ENCODE data around the gene HBG2. TPM values are rescaled to one million over a fixed set of nuclear protein-coding genes. Genes with fewer than 3 reads are reported as not detected.
A peak's percentile ranks its signal among the peaks of the same experiment; 100 is the strongest.

Gene HBG2
- total and polyA plus RNA-seq, 9 of the 15 experiments (the other 6 are each of a cell fraction or from before 2014, with no cell fraction given), result 1,626 to 58,619 (median 10,515) TPM

GRCh38 chr11:5298451-5298850, 43.9 kb upstream of the HBG2 start:
- Histone ChIP-seq H2AFZ (ENCODE audit: low read depth, low read length) (no peak overlapping the region), H3K9me3 (replicated peaks; ENCODE audit: control insufficient read depth, insufficient read depth, low read depth, low read length) (peaks cover 2% of the 10 kb centered on the region; the same call in 1 of the 2 replicates), H3K36me3 (ENCODE audit: control insufficient read depth, insufficient read depth, low read length) (peaks cover 64% of the 10 kb centered on the region), H4K20me1 (replicated peaks; ENCODE audit: control insufficient read depth, insufficient read depth, low read length) (no peaks in the 10 kb centered on the region), H3K27me3 (ENCODE audit: control insufficient read depth in 2 of 2, insufficient read depth in 2 of 2, low read length in 2 of 2) (no peaks in the 10 kb centered on the region), H3K4me1 (replicated peaks in 1 of 2; ENCODE audit: control insufficient read depth in 2 of 2, insufficient read depth in 2 of 2, low read length in 2 of 2) (peaks cover 13 to 16% of the 10 kb centered on the region in 2 experiments; a peak in 4 of 5 replicates), H3K4me3 (no peak overlapping the region), H3K27ac (ENCODE audit: extremely low read depth, low read depth, low read length) (no peak overlapping the region; the same call in 2 of the 3 replicates), H3K9me1 (ENCODE audit: control insufficient read depth, insufficient read depth, low read length) (no peaks in the 10 kb centered on the region), H3K4me2 (ENCODE audit: insufficient read depth, low read length) (no peak overlapping the region), H3K79me2 (ENCODE audit: control insufficient read depth, insufficient read depth, low read length) (peaks cover 20% of the 10 kb centered on the region), H3K9ac (ENCODE audit: insufficient read depth in 1 of 2, low read depth in 2 of 2, low read length in 2 of 2) (no peak overlapping the region)
- WGBS (ENCODE audit: insufficient coverage, low coverage, missing lambda C conversion rate), result 23% methylated on average over 1 of the region's 1 CpG
- no TSS peak for BruUV-seq (replicated peaks)
- DNase-seq (ENCODE audit: extremely low read depth in 1 of 4, low spot score in 3 of 4), result no peak
- no peak for FAIRE-seq
- ChIA-PET CTCF (ENCODE audit: low intra/inter-chr PET ratio) (interaction anchor here (0.7 kb wide), 1 partner anchor 93 kb away, joined by 3 read pairs; no protein-coding TSS in a partner anchor), POLR2A (interaction anchor here (0.7 to 1.8 kb wide), 7 partner anchors 9 to 207 kb away, joined by 3 to 8 read pairs (median 3); no protein-coding TSS in a partner anchor)
- intact Hi-C loops (cut with micrococcal nuclease) (no loop called here), in situ Hi-C loops (cut with MboI) (no loop called here)
- ATAC-seq, result peak; percentile 49
- TF ChIP-seq KAT8 (IDR thresholded peaks at IDR 0.05; ENCODE audit: low read depth) (no peak), ZNF316 (IDR thresholded peaks at IDR 0.05) (peak; percentile 36; the same call in 1 of the 2 replicates), SETDB1 (IDR thresholded peaks at IDR 0.05; ENCODE audit: low read length) (no peak)

GRCh38 chr11:5297721-5298323, 43.2 kb upstream of the HBG2 start:
- ATAC-seq, result peak; percentile 68
- in situ Hi-C loops (cut with MboI), result no loop called here
- 7% methylated on average over 4 of the region's 4 CpGs for WGBS (ENCODE audit: insufficient coverage, low coverage, missing lambda C conversion rate)
- TF ChIP-seq FOXM1 (IDR thresholded peaks at IDR 0.05; ENCODE audit: low read depth), result 0 out of 2 replicates have a peak, but pooled peaks have one; percentile 21
- TF ChIP-seq FOXM1 (CRISPR knock-in tag; IDR thresholded peaks at IDR 0.05; ENCODE audit: low read depth), result no peak
- peak; percentile 64 for TF ChIP-seq ARID1B (IDR thresholded peaks at IDR 0.05)
- TF ChIP-seq ZNF707 (CRISPR knock-in tag; conservative IDR thresholded peaks at IDR 0.05), result no peak
- no peak for TF ChIP-seq DLX4 (CRISPR knock-in tag; IDR thresholded peaks at IDR 0.05)
- TF ChIP-seq CHD4 (IDR thresholded peaks at IDR 0.05; ENCODE audit: insufficient read depth, insufficient replicate concordance, low read depth, low read length, poor library complexity, severe bottlenecking), result no peak
- no peak for TF ChIP-seq E2F4 (CRISPR knock-in tag; IDR thresholded peaks at IDR 0.05; ENCODE audit: low read depth)
- TF ChIP-seq CEBPB (tag; IDR thresholded peaks at IDR 0.05), result no peak
- no peak for TF ChIP-seq NFIC (IDR thresholded peaks at IDR 0.05)
- TF ChIP-seq ELF1 (tag; IDR thresholded peaks at IDR 0.05), result no peak

More at GRCh38 chr11:5297721-5298323, 43.2 kb upstream of the HBG2 start:
- FAIRE-seq (peak; percentile 51), DNase-seq (ENCODE audit: extremely low read depth in 1 of 4, low spot score in 3 of 4) (no peak)
- Histone ChIP-seq H3K9me3 (replicated peaks; ENCODE audit: control insufficient read depth, insufficient read depth, low read depth, low read length) (peaks cover 2% of the 10 kb centered on the region; the same call in 1 of the 2 replicates), H3K4me3 (no peak overlapping the region), H4K20me1 (replicated peaks; ENCODE audit: control insufficient read depth, insufficient read depth, low read length) (no peaks in the 10 kb centered on the region), H3K4me1 (replicated peaks in 1 of 2; ENCODE audit: control insufficient read depth in 2 of 2, insufficient read depth in 2 of 2, low read length in 2 of 2) (peaks cover 13 to 19% of the 10 kb centered on the region in 2 experiments; a peak in 4 of 5 replicates), H2AFZ (ENCODE audit: low read depth, low read length) (no peak overlapping the region), H3K9me1 (ENCODE audit: control insufficient read depth, insufficient read depth, low read length) (no peaks in the 10 kb centered on the region), H3K27ac (ENCODE audit: extremely low read depth, low read depth, low read length) (peak overlapping the region; percentile 25; the same call in 2 of the 3 replicates), H3K4me2 (ENCODE audit: insufficient read depth, low read length) (peak overlapping the region; percentile 19), H3K36me3 (ENCODE audit: control insufficient read depth, insufficient read depth, low read length) (peaks cover 63% of the 10 kb centered on the region), H3K9ac (ENCODE audit: insufficient read depth in 1 of 2, low read depth in 2 of 2, low read length in 2 of 2) (peak overlapping the region in 1 of 2 experiments; percentile 43; a peak in 1 of 4 replicates), H3K79me2 (ENCODE audit: control insufficient read depth, insufficient read depth, low read length) (peaks cover 20% of the 10 kb centered on the region), H3K27me3 (ENCODE audit: control insufficient read depth in 2 of 2, insufficient read depth in 2 of 2, low read length in 2 of 2) (no peaks in the 10 kb centered on the region)
- POLR2A ChIA-PET, result interaction anchor here (0.7 to 1.8 kb wide), 6 partner anchors 8 to 208 kb away, joined by 3 to 8 read pairs (median 3); no protein-coding TSS in a partner anchor
- intact Hi-C loops (cut with micrococcal nuclease), result no loop called here
- no TSS peak for BruUV-seq (replicated peaks)
- CTCF ChIA-PET (ENCODE audit: low intra/inter-chr PET ratio), result interaction anchor here (0.7 kb wide), 1 partner anchor 92 kb away, joined by 3 read pairs; no protein-coding TSS in a partner anchor
